ENCODE data around the gene SMPDL3A.

DNA sequence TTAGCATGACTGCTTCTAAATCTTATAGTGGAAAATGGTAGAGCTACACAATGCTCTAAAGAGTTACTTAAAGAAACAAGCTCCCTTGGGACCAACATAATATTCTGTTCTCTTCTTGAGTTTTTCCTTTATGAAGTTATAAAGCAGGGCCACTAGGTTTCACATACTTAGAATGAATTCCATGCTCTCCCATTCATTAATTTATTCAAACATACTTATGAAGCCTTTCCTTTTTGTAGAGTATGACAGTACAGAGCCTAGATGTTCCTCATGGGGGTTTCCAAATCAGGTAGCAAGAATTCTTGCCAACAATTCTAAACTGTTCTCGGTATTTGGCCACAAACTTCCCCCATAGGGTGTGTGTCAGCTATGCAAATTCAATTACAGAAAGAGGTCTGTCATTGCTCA lies 30.1 kb upstream of the SMPDL3A start:
- TF ChIP-seq, protein P1, sequence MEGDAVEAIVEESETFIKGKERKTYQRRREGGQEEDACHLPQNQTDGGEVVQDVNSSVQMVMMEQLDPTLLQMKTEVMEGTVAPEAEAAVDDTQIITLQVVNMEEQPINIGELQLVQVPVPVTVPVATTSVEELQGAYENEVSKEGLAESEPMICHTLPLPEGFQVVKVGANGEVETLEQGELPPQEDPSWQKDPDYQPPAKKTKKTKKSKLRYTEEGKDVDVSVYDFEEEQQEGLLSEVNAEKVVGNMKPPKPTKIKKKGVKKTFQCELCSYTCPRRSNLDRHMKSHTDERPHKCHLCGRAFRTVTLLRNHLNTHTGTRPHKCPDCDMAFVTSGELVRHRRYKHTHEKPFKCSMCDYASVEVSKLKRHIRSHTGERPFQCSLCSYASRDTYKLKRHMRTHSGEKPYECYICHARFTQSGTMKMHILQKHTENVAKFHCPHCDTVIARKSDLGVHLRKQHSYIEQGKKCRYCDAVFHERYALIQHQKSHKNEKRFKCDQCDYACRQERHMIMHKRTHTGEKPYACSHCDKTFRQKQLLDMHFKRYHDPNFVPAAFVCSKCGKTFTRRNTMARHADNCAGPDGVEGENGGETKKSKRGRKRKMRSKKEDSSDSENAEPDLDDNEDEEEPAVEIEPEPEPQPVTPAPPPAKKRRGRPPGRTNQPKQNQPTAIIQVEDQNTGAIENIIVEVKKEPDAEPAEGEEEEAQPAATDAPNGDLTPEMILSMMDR (IDR thresholded peaks at IDR 0.05), result no peak
- TF ChIP-seq POLR2A (IDR thresholded peaks at IDR 0.05), result no peak

Measured in breast epithelium (tissue), 3 donors.